ENCODE data around the gene DNAH17. TPM values are rescaled to one million over a fixed set of nuclear protein-coding genes. Genes with fewer than 3 reads are reported as not detected.

The DNAH17 gene
- polyA plus RNA-seq, 1 of the 3 experiments (the other 2 are of a cell fraction): not detected

GRCh38 chr17:78415821-78416711 lies 161.1 kb downstream of the DNAH17 start (continued):
- TF ChIP-seq EZH2phosphoT487 (IDR thresholded peaks at IDR 0.05; ENCODE audit: borderline replicate concordance, low read depth): no peak
- TF ChIP-seq NFIC (IDR thresholded peaks at IDR 0.05; ENCODE audit: borderline replicate concordance): no peak
- TF ChIP-seq ELF1 (IDR thresholded peaks at IDR 0.05): no peak
- TF ChIP-seq REST (IDR thresholded peaks at IDR 0.05; ENCODE audit: low read depth, low read length): no peak
- no peak for TF ChIP-seq TCF12 (IDR thresholded peaks at IDR 0.05)
- no peak for TF ChIP-seq SIN3A (IDR thresholded peaks at IDR 0.05; ENCODE audit: borderline replicate concordance, low read depth, low read length)

- Histone ChIP-seq H3K27ac (ENCODE audit: low read depth in 2 of 2, low read length in 1 of 2) (no peak overlapping the region; a peak in 1 of 4 replicates), H3K36me3 (replicated peaks in 1 of 2; ENCODE audit: control insufficient read depth in 1 of 2, insufficient read depth in 2 of 2, low read length in 1 of 2) (peaks cover 5 to 48% of the 10 kb centered on the region in 2 experiments), H3K9ac (no peak overlapping the region), H3K79me2 (ENCODE audit: insufficient read depth) (peaks cover 52% of the 10 kb centered on the region), H3K4me2 (no peak overlapping the region), H3K4me1 (ENCODE audit: control insufficient read depth in 1 of 2, insufficient read depth in 2 of 2, low read depth in 1 of 2, low read length in 1 of 2) (peaks cover 0 to 14% of the 10 kb centered on the region in 2 experiments; a peak in 1 of 4 replicates), H3K4me3 (ENCODE audit: low read depth in 2 of 2, low read length in 1 of 2) (no peak overlapping the region), H4K20me1 (ENCODE audit: insufficient read depth) (peaks cover 59% of the 10 kb centered on the region), H3K9me2 (no peaks in the 10 kb centered on the region), H3K9me3 (no peaks in the 10 kb centered on the region), H3F3A (replicated peaks; ENCODE audit: insufficient read depth) (no peaks in the 10 kb centered on the region), H3K27me3 (ENCODE audit: insufficient read depth) (no peaks in the 10 kb centered on the region), H2AFZ (ENCODE audit: low read depth) (no peak overlapping the region)
- no peak for DNase-seq
- POLR2A ChIA-PET: no interaction called here
- TF ChIP-seq MXI1 (IDR thresholded peaks at IDR 0.05; ENCODE audit: low read depth, low read length) (no peak), EZH2phosphoT487 (IDR thresholded peaks at IDR 0.05; ENCODE audit: borderline replicate concordance, low read depth) (no peak), NRF1 (IDR thresholded peaks at IDR 0.05; ENCODE audit: low read depth, low read length) (no peak), JUND (IDR thresholded peaks at IDR 0.05) (no peak), SMC3 (IDR thresholded peaks at IDR 0.05; ENCODE audit: low read depth, low read length) (no peak), PBX3 (IDR thresholded peaks at IDR 0.05) (no peak), RFX5 (IDR thresholded peaks at IDR 0.05; ENCODE audit: low read length) (no peak), FOSL2 (IDR thresholded peaks at IDR 0.05; ENCODE audit: borderline replicate concordance, low read depth) (no peak), YY1 (IDR thresholded peaks at IDR 0.05; ENCODE audit: low read depth) (no peak), REST (IDR thresholded peaks at IDR 0.05; ENCODE audit: low read depth, low read length) (no peak), USF2 (IDR thresholded peaks at IDR 0.05; ENCODE audit: borderline replicate concordance, low read depth, low read length) (no peak)
- CTCF ChIA-PET: interaction anchor here (0.8 to 1.3 kb wide), 3 partner anchors 14 to 164 kb away, joined by 3 to 6 read pairs (median 4); no protein-coding TSS in a partner anchor
- WGBS (ENCODE audit: low lambda C conversion rate): 94% methylated on average over 34 of the region's 34 CpGs
Measured at GRCh38 chr17:78414178-78415162, 162.7 kb downstream of the DNAH17 start.

Measured in SK-N-SH (cell line).